Natural killer cell treated with Interleukin-12 subunit alpha and Interleukin-12 subunit beta and Interleukin-15 and Interleukin-18, amount 100 ng/mL, for 72 hours (primary cell): Measurements from ENCODE around the gene PLOD1. TPM values are rescaled to one million over a fixed set of nuclear protein-coding genes. Genes with fewer than 3 reads are reported as not detected.
"Not testable (repeated sequence)": the region's sequence is repeated elsewhere in the genome, so short reads cannot be mapped to it uniquely, and the experiment has no call there.

Source experiments
- ATAC-seq, 2 donors: fragments of 150-1000 bp; cut with Tn5 transposase in 1 of 2; sonication (Bioruptor Pico), chemical (Tn5 transposase) in 1 of 2; 2 replicates each; pipeline ENCODE4 v1.10.0; 2021
- DNase-seq: peaks from one replicate; pipeline ENCODE4 v3.0.0; 2022; ENCODE audit warnings: low spot score
- H3K27ac Mint-ChIP-seq, 2 donors: 1 replicate in 1 of 2; 2 replicates in 1 of 2; pipeline ENCODE4 v1.8.0; 2022; ENCODE audit warnings: mixed read lengths in 2 of 2, mild to moderate bottlenecking in 1 of 2, moderate library complexity in 1 of 2
- H3K27me3 Mint-ChIP-seq, 2 donors: 1 replicate in 1 of 2; 2 replicates in 1 of 2; pipeline ENCODE4 v1.8.0; 2022; ENCODE audit warnings: mixed read lengths in 2 of 2
- H3K36me3 Mint-ChIP-seq: one replicate; pipeline ENCODE4 v1.8.0; 2022; ENCODE audit warnings: mixed read lengths
- H3K4me1 Mint-ChIP-seq, 2 donors: 1 replicate in 1 of 2; 2 replicates in 1 of 2; pipeline ENCODE4 v1.8.0; 2022; ENCODE audit warnings: low read depth in 2 of 2, mixed read lengths in 2 of 2, mild to moderate bottlenecking in 1 of 2
- H3K4me3 Mint-ChIP-seq: one replicate; pipeline ENCODE4 v1.8.0; 2022; ENCODE audit warnings: mixed read lengths
- H3K9me3 Mint-ChIP-seq: 2 replicates; pipeline ENCODE4 v1.8.0; 2022; ENCODE audit warnings: mixed read lengths
- total RNA-seq, 2 donors: library from RNA; stranded (reverse); gene quantifications; one replicate each; pipeline ENCODE4 v1.2.3, GENCODE V29; 2022

Gene PLOD1
- total RNA-seq, 2 donors from 2014 or later = 50.7 to 72.4 TPM

DNA sequence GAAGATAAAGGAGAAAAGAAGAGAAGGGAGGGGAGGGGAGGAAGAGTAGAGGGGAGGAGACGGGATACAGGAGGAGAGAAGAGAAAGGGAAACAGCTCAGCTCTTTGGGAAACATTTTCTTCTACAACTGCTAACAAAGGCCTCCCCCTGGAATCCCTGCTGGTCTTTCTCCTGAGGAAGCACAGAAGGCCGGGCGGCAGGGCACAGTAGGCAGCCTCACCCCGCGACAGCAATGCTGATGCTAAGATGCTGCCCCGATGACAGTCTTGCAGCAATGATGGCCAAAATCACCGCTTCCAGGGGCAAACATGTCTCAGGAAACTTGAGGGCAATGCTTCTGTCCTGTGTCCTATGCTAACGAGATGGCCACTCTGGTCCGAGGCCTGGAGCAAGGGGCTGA, 13.5 kb upstream of the PLOD1 start:
- Mint-ChIP-seq H3K4me3 (no peak overlapping the region), H3K9me3 (no peaks in the 10 kb centered on the region), H3K27me3 (no peaks in the 10 kb centered on the region), H3K27ac (no peak overlapping the region), H3K4me1 (peaks cover 22 to 27% of the 10 kb centered on the region in 2 donors), H3K36me3 (peaks cover 10% of the 10 kb centered on the region)
- no peak for ATAC-seq
- DNase-seq = no peak

DNA sequence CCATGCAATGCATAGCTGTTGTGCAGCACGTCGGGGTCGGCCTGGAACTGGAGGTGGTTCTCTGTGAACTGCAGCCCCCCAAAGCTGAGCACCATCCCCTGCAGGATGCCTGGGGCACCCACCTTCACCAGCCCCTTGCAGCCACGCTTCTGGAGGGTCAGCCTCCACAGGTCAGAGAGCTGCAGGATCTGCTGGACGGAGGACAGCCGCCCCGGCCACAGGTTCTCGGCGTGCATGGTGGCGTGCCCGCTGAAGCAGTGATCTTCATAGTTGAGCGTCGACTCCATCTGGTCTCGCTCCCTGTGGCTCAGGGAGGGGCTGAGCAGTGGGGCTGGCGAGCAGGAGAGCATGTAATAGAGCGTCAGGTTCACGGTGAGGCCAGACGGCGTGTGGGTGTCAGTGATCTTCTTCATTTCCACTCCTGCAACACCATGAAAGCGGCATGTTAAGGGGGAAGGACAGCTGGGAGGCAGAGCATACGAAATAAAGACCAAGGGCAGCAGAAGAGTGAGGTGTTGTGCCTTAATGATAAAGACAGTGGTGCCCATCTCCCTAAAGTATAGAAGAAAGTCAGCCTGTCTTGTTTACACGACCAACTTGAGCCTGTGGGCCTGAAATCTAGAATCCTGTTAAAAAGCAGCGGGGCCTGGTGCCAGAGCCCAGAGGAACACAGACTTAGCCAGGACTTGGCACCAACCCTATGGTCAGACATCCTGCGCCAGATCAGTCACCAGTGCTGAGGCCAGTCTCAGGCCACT, 11.3 kb upstream of the PLOD1 start:
- DNase-seq (no peak), ATAC-seq (no peak)
- Mint-ChIP-seq H3K4me1 (peaks cover 22 to 33% of the 10 kb centered on the region in 2 donors), H3K27me3 (no peaks in the 10 kb centered on the region), H3K27ac (peak overlapping the region in 1 of 2 donors; percentile 78), H3K9me3 (no peaks in the 10 kb centered on the region), H3K4me3 (peak overlapping the region; percentile 92), H3K36me3 (peaks cover 10% of the 10 kb centered on the region)

GRCh38 chr1:11923827-11924113, 10.7 kb upstream of the PLOD1 start:
- Mint-ChIP-seq H3K4me3 (peak overlapping the region; percentile 92), H3K9me3 (no peaks in the 10 kb centered on the region), H3K4me1 (peaks cover 22 to 33% of the 10 kb centered on the region in 2 donors), H3K27ac (peak overlapping the region in 1 of 2 donors; percentile 78), H3K27me3 (no peaks in the 10 kb centered on the region), H3K36me3 (peaks cover 10% of the 10 kb centered on the region)
- DNase-seq (no peak), ATAC-seq (no peak)

DNA sequence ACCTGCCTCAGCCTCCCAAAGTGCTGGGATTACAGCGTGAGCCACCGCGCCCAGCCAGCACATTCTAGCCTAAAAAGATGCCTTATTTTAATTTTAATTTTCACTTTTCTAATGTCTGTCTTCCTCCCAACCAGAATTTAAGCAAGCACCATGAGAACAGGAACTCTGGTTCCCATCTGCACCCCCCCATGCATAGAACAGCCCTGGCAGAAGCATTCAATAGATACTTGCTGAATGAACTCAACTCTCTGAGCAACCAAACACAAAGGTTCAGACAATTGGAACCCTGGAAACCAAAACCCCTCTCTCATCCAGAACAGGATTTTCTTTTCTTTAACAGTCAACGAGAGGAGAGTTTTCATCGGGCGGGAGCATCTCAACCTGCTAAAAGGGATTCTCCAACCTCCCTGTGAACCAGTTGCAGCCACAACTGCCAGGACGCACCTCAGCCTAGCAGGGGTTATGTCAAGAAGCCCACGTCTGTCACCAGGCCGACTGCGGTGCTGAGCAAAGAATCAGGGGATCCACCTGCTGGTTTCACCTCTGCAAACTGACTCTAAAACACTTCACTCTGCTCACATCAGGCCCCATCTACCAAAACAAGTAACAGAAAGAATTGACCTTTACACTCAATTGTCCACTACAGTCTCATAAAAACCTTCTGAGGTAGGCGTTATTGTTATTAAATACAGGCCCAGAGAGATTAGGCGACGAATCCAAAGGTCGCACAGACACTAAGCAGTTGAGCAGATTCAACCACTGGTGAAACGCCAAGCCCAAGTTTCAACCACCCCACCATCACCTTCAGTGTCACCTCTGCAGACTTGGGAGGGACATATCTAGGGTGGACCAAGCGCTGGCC, 10.0 kb upstream of the PLOD1 start:
- Mint-ChIP-seq H3K4me3 (peak overlapping the region; percentile 92), H3K27ac (peak overlapping the region; percentile 76 to 78), H3K4me1 (peaks cover 22 to 33% of the 10 kb centered on the region in 2 donors), H3K27me3 (no peaks in the 10 kb centered on the region), H3K9me3 (no peaks in the 10 kb centered on the region), H3K36me3 (peaks cover 10% of the 10 kb centered on the region)
- DNase-seq = no peak
- no peak for ATAC-seq

DNA sequence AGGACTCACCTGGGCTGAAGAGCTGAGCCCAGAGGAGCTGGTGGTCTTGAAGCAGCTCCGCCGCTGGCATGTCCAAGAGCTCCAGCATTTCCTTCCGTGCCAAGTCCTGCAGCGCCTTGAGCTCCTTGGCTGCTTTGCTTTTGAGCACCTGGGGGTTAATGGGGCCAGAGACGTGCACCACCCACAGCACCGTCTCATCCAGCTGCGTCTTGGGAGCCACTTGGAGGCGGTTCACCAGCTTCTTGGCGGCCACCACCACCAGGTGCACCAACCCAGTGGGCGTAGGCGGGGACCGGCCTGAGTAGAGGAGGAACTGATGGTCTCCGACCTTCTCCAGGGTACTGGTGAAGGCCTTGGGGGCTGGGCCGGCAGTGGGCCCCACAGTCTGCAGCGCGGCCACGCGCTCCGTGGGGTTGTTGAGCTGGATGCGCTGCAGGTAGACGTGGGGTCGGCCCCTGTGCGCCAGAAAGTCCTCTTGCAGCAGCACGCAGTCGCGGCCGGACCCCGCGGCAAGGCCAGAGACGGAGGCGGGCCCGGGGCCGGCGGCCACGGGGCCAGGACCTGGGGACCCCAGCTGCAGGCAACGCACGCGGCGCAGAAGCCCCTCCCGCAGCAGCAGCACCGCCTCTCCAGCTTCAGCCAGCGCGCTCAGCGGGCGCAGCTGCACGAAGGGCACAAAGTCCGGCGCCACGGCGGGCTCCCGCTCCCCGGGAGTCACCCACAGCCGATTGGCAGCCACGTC, 9.2 kb upstream of the PLOD1 start:
- H3K4me3 Mint-ChIP-seq = peak overlapping the region; percentile 92
- peak in 1 of 2 donors; percentile 32 for ATAC-seq
- H3K27ac Mint-ChIP-seq = peak overlapping the region; percentile 76 to 78
- H3K27me3 Mint-ChIP-seq, DNase-seq, H3K9me3 Mint-ChIP-seq, H3K36me3 Mint-ChIP-seq: not testable (repeated sequence)
- H3K4me1 Mint-ChIP-seq = peaks cover 22 to 31% of the 10 kb centered on the region in 2 donors

DNA sequence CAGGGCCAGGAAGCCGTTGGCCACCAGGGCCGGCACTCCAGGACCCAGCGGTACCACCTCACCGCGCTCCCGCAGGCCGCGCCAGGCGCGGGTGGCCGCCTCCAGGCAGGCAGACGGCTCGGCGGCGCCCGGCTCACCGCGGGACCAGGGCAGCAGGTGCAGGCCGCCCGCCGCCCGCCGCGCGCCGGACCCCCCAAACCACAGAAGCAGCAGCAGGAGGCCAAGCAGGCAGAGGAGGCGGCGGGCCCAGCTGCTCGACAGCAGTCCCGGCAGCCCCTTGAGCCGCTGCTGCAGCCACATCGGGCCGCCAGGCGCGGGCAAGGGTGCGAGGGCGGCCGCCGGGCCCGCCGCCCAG, 8.6 kb upstream of the PLOD1 start:
- Mint-ChIP-seq H3K27me3 (no peaks in the 10 kb centered on the region), H3K36me3 (peaks cover 10% of the 10 kb centered on the region), H3K4me1 (peaks cover 22 to 28% of the 10 kb centered on the region in 2 donors), H3K9me3 (no peaks in the 10 kb centered on the region), H3K27ac (peak overlapping the region in 1 of 2 donors; percentile 79), H3K4me3 (peak overlapping the region; percentile 86)
- ATAC-seq = peak; percentile 26 to 50
- no peak for DNase-seq

DNA sequence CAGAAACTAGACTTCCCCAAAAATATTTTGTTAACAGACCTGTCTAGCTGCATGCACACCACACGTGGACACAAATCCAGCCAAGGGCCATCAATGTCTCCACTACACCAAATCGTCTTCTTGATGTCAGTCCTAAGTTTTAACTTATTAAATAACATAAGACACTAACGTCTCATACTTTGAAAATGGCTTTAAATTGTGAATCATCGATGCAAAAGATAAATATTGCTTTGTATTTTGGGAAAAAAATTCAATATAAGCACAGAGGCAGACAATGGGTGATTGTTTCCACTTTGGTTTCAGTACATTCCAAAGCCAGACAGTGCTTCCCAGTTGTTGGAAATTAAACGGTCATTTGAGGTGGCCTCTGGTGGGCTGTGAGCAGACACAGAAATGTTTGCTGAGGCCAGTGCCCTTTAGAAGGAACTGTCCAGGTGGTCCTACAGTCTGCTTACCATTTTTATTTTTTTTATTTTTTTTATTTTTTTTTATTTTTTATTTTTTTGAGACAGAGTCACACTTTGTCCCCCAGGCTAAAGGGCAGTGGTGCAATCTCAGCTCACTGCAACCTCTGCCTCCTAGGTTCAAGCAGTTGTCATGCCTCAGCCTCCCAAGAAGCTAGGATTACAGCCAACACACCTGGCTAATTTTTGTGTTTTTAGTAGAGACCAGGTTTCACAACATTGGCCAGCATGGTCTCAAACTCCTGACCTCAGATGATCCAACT, 6.5 kb upstream of the PLOD1 start:
- no peak for DNase-seq
- no peak overlapping the region for H3K27ac Mint-ChIP-seq
- H3K4me1 Mint-ChIP-seq = peaks cover 22 to 25% of the 10 kb centered on the region in 2 donors
- no peaks in the 10 kb centered on the region for H3K27me3 Mint-ChIP-seq
- no peaks in the 10 kb centered on the region for H3K9me3 Mint-ChIP-seq
- H3K4me3 Mint-ChIP-seq = no peak overlapping the region
- ATAC-seq = no peak
- H3K36me3 Mint-ChIP-seq = peaks cover 10% of the 10 kb centered on the region

- no peak for DNase-seq
- Mint-ChIP-seq H3K4me3 (no peak overlapping the region), H3K27ac (no peak overlapping the region), H3K36me3 (no peaks in the 10 kb centered on the region), H3K4me1 (peaks cover 4 to 7% of the 10 kb centered on the region in 2 donors), H3K27me3 (no peaks in the 10 kb centered on the region), H3K9me3 (no peaks in the 10 kb centered on the region)
- no peak for ATAC-seq
Observed at GRCh38 chr1:11929849-11930248, 4.7 kb upstream of the PLOD1 start.

DNA sequence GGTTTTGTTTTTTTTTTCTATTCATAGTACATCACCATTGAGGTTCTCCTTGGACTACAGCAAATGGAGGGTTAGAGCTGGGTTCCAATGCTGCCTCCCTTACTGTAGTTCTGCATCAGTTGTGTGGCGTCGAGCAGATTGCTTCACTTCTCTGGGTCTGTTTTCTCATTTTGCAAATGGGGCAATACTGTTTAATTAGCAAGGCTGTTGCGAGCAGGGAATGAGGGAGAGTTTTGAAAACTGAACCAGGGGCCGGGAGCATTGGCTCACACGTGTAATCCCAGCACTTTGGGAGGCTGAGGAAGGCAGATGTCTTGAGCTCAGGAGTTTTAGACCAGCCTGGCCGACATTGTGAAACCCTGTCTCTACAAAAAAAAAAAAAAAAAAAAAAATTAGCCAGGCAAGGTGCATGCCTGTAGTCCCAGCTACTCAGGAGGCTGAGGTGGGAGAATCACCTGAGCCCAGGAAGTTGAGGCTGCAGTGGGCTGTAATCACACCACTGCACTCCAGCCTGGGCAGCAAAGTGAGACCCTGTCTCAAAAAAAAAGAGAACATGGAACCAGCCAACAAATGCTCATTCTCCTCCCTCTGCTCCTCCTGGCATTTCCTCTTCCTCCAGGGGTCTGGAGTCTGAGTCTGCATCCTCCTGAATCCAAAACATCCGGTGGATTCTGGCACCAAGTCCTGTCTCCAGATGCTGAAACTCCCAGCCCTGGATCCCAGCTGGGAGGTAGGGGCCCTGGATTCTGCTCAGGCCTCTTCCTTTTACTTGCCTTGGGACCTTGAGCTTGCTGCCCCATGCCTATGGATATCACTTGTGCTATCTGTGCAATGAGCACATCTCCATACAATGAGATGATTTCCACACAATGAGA, 3.7 kb upstream of the PLOD1 start:
- H3K27me3 Mint-ChIP-seq = no peaks in the 10 kb centered on the region
- H3K9me3 Mint-ChIP-seq = no peaks in the 10 kb centered on the region
- DNase-seq (no peak), ATAC-seq (no peak)
- peak overlapping the region in 1 of 2 donors; percentile 46 for H3K27ac Mint-ChIP-seq
- H3K36me3 Mint-ChIP-seq = no peaks in the 10 kb centered on the region
- no peak overlapping the region for H3K4me3 Mint-ChIP-seq
- H3K4me1 Mint-ChIP-seq = peaks cover 0 to 6% of the 10 kb centered on the region in 2 donors

DNA sequence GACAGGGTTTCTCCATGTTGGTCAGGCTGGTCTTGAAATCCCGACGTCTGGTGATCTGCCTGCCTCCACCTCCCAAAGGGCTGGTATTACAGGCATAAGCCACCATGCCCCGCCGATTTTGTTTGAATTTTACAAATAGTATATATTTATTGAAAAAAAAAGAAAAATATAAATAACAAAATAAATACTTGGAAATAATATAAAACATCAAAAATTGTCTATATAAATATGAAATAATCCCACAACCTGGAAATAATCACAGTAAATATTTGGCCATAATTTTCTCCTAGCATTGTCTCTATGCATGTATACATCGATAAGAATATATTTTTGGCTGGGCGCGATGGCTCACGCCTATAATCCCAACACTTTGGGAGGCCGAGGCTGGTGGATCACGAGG, 2.7 kb upstream of the PLOD1 start:
- Mint-ChIP-seq H3K36me3 (no peaks in the 10 kb centered on the region), H3K4me3 (no peak overlapping the region), H3K4me1 (no peaks in the 10 kb centered on the region), H3K27me3 (no peaks in the 10 kb centered on the region), H3K9me3 (no peaks in the 10 kb centered on the region), H3K27ac (no peak overlapping the region)
- DNase-seq (no peak), ATAC-seq (no peak)

DNA sequence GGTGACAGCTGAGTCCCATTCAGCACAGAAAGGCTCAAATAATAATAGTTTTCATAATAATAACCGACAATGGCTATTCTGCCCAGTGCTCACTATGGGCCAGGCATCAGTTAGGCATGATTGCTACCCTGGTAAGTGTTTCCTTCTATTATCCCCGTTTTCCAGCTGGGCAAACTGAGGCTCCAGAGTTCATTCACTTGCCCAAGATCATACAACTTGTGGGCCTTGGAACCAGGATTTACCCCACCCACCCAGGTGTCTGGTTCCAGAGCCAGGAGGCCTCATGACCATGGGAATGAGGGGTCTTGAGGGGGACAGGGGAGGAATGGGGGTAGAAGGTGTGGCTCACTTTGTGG, 518 bp downstream of the PLOD1 start:
- DNase-seq (no peak), ATAC-seq (no peak)
- no peaks in the 10 kb centered on the region for H3K27me3 Mint-ChIP-seq
- peak overlapping the region; percentile 74 for H3K4me3 Mint-ChIP-seq
- no peaks in the 10 kb centered on the region for H3K36me3 Mint-ChIP-seq
- H3K4me1 Mint-ChIP-seq = no peaks in the 10 kb centered on the region
- H3K9me3 Mint-ChIP-seq = no peaks in the 10 kb centered on the region
- peak overlapping the region in 1 of 2 donors; percentile 51 for H3K27ac Mint-ChIP-seq

DNA sequence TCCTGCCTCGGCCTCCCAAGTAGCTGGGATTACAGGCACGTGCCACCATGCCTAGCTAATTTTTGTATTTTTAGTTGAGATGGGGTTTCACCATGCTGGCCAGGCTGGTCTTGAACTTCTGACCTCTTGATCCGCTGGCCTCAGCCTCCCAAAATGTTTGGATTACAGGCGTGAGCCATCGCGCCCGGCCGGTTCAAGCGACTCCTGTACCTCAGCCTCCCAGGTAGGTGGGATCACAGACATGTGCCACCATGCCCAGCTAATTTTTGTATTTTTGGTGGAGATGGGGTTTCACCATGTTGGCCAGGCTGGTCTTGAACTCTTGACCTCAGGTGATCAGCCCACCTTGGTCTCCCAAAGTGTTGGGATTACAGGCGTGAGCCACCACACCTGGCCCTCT, 1.2 kb downstream of the PLOD1 start:
- not testable (repeated sequence) for DNase-seq, ATAC-seq, H3K27ac Mint-ChIP-seq, H3K36me3 Mint-ChIP-seq, H3K27me3 Mint-ChIP-seq, H3K4me1 Mint-ChIP-seq, H3K9me3 Mint-ChIP-seq
- H3K4me3 Mint-ChIP-seq = peak overlapping the region; percentile 74
